GM18508 (cell line): ENCODE measurements around the gene ACAP3.

Experiments
- ATAC-seq: cut with Tn5 transposase; IDR thresholded peaks from one replicate; pipeline ENCODE4 v1.9.1; 2021; ENCODE audit warnings: moderate number of reproducible peaks; ENCODE audit not compliant: insufficient read depth, unreplicated experiment

Gene ACAP3

GRCh38 chr1:1331068-1331965, 23.6 kb upstream of the ACAP3 start, which contains the start of gene TAS1R3:
Gene TAS1R3 (plus strand): TSS chr1:1331280. CDS start chr1:1331346, 66 bp downstream.
- ATAC-seq: no peak

DNA sequence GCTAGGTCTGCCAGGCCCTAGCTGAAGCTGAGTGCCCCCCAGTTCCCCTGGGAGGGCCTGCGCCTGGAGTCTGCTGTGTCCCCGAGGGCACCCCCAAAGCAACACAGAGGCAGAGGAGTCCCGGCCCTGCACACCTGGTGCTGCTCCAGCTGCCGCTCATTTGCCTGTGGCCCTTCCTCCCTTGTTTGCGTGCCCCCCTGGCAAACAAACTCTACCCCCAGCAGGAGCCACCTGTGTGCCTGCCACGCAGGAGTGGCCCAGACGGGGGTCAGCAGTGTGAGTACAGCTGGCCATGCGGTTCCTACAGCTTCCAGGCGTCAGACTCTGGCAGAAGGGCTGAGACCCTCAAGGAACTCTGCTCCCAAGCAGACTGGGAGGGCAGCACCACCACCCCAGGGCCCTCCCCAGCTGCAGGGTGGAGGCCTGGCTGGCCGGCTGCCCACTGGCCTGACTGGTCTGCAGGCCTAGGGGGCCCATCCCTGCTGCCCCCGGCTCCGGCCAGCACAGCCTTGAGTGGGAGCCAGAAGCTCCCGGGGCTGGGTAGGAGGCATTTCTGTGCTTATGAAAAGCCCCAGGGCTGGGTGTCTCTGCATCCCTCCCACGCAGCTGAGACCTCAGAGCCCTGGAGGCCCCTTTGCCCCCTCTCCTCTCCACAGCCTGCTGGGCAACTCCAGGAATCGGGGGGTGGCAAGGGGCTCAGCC, 22.8 kb upstream of the ACAP3 start:
- no peak for ATAC-seq

- no peak for ATAC-seq
Measured at GRCh38 chr1:1329304-1330210, 21.8 kb upstream of the ACAP3 start.

DNA sequence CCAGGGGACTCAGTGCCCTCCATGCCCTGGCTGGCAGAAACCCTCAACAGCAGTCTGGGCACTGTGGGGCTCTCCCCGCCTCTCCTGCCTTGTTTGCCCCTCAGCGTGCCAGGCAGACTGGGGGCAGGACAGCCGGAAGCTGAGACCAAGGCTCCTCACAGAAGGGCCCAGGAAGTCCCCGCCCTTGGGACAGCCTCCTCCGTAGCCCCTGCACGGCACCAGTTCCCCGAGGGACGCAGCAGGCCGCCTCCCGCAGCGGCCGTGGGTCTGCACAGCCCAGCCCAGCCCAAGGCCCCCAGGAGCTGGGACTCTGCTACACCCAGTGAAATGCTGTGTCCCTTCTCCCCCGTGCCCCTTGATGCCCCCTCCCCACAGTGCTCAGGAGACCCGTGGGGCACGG, 20.5 kb upstream of the ACAP3 start:
- ATAC-seq: no peak

DNA sequence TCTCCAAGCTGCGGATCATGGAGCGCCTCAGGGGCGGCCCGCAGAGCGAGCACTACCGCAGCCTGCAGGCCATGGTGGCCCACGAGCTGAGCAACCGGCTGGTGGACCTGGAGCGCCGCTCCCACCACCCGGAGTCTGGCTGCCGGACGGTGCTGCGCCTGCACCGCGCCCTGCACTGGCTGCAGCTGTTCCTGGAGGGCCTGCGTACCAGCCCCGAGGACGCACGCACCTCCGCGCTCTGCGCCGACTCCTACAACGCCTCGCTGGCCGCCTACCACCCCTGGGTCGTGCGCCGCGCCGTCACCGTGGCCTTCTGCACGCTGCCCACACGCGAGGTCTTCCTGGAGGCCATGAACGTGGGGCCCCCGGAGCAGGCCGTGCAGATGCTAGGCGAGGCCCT, 19.6 kb upstream of the ACAP3 start:
- ATAC-seq: no peak

DNA sequence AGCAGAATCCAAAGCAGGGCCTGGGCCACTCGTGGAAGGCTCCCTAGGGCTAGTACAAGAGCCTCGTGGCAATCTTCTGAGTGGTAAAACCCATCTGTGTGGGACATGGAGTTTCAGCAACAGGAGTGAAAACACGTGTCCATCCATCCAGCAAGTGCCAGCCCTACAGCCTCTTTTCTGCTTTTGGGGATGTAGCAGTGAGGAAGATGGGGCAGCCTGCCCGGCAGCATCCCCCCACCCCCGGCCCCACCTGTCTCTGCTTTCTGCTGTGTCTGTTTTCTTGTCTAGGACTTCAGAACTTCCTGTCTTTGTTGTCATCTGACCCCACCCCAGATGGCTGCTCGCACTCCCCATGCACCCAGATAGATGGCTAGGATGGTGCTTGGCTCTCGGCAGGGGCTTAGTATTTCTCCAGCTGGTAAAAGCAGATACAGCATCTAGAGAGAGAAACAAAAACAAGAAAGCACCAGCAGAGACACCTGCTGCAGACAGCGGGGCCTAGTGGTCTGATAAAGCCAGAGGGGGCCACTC, 18.4 kb upstream of the ACAP3 start:
- ATAC-seq: no peak

GRCh38 chr1:1325288-1326074, 17.8 kb upstream of the ACAP3 start:
- no peak for ATAC-seq

DNA sequence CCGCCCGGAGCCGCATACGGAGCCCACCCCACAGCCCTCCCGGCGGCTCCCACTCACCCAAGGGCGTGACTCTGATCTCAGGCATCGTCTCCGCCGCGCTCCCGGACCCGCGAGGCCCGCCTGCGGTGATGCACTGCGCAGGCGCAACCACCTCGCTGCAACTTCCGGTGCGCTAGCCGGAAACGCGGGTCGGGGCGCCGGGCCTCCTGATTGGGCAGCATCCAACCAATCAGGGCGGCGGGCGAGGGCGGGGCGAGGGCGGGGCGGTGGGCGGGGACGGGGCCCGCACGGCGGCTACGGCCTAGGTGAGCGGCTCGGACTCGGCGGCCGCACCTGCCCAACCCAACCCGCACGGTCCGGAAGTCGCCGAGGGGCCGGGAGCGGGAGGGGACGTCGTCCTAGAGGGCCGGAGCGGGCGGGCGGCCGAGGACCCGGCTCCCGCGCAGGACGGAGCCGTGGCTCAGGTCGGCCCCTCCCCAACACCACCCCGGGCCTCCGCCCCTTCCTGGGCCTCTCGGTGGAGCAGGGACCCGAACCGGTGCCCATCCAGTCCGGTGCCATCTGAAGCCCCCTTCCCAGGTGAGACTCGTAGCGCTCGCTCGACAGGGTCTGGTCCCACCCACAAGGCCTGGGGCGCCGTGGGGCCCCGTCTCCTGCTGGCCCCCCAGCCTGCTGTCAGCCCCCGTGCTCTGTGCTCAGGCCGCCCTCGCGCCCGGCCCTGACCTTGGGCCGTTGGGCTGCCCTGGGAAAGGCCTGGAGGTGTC, 17.0 kb upstream of the ACAP3 start, which contains the start of the genes CPTP and INTS11:
Gene CPTP, plus strand, starts transcription at position 279 of the 764 bp plus-strand sequence. CDS start 2,109 bp downstream, outside the sequence.
Gene INTS11, minus strand, starts transcription at position 137 of the 764 bp plus-strand sequence. Its CDS starts 52 bp downstream, at position 85.
- ATAC-seq: no peak

DNA sequence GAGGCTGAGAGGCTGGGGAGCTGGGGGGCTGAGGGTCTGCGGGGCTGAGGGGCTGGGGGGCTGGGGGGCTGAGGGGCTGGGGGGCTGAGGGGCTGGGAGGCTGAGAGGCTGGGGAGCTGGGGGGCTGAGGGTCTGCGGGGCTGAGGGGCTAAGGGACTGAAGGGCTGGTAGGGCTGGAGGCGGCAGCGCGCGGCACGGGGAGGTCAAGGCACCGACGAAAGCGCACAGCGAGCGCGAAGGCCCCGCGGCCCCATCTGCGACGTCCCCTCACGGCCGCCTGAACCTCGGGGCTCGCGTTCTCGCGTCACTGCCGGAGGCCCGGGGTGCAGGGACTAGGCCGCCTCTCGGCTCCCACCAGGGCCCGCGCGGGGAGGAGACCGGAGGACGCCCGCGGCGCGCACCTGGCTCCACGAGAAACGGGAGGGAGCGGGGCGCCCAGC, 16.4 kb upstream of the ACAP3 start:
- no peak for ATAC-seq

DNA sequence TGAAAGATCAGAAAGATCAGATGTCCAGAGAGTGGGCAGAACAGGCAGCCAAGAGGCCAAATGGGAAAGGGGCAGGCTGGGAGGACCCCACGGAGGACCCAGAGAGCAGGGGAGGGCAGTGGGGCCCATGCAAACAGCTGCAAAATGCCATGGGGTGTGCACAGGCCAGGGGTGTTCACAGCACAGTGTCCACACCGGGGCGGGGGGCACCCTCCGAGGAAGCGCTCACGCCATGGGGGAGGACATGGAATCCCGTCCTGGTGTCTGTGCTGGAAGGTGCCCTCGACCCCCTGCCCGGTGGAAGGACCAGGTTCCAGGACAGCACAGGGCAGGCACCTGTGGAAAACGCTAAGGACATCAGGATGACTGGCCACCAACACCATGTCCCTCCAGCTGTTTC, 15.2 kb upstream of the ACAP3 start:
- no peak for ATAC-seq

DNA sequence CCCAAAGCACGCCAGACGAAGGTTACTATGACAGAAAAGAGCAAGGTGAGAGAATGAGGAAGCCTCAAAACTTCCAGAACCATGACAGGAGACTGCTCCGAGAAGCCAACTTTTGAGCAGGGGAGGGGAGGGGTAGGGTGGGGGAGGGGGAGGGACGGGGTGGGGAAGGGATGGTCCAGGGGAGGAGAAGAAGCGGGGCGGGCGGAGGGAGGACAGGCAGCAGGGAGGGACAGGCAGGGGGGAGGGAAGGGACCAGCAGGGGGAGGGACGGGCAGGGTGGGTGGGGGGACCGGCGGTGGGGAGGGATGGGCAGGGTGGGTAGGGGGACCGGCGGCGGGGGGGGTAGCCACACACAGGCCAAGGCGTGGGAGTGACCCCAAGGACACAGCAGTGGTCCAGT, 14.7 kb upstream of the ACAP3 start:
- ATAC-seq: no peak

DNA sequence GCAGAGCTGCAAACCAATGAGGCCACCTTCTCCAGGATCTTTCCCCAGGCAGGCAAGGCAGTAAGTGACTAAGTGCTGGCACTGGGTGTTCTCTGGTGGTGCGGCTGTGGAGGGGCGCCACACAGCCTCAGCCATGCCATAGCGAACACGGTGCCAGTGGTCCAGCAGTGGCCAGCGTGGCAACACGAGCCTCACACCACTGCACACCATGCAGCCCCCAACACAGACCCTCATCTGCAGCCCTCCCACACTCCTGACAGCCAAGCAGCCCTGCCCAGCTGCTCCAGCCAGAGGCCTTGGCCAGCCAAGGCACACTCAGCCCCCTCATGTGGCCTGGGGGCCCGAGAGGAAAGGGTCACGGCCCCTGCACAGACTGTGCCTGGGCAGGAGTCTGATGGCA, 13.7 kb upstream of the ACAP3 start:
- ATAC-seq: no peak

DNA sequence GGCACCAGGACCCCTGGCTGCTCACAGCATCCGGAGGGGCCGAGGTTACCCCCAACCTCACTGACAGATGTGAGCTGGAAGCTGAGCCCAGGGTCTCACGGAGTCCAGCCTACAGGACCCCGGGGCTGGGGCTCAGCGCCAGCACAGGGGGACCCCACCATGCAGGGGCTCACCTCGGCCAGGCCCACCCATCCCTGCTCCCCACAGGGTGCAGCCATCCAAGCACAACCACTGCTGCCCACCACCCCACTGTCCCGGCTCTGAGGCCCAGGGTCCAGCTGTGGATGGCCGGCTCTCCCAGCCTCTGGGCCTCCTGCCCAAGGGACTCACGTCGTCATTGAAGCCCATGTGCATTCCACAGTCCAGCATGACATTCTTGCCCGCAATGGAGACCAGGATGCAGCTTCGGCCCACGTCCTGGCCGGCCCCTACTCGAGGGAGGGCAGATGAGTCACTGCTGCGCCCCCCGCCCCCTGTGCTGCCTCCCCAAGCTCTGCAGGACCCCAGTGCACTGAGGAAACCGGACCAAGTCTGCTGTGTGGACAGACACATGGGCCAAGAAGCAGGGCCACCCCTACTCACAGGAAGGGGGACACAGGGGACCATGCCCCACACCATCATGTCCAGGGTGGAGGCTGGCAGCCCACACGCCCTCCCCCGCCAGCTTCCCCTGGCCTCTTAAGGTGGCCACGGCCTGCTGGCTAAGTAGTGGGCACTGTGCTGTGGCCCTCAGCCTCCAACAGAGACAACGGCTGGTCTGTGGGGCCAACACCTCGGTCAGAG, 13.1 kb upstream of the ACAP3 start:
- no peak for ATAC-seq

DNA sequence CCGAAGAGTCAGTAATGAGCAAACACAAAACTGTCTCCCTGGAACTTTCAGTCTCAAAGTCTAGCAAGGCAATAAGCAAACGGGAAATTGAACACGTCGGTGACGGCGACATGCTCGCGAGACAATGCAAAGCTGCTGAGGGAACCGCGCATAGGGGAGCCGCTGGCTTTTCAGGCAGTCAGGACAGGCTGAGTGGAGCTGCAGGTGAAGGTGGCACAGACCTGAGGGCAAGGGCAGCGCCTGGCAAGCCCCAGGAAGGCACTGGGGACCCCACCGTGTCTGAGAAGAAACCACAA, 11.9 kb upstream of the ACAP3 start:
- ATAC-seq: no peak

- no peak for ATAC-seq
Measured at GRCh38 chr1:1318777-1319645, 11.3 kb upstream of the ACAP3 start.

- ATAC-seq: no peak
Measured at GRCh38 chr1:1318131-1318652, 10.5 kb upstream of the ACAP3 start.

DNA sequence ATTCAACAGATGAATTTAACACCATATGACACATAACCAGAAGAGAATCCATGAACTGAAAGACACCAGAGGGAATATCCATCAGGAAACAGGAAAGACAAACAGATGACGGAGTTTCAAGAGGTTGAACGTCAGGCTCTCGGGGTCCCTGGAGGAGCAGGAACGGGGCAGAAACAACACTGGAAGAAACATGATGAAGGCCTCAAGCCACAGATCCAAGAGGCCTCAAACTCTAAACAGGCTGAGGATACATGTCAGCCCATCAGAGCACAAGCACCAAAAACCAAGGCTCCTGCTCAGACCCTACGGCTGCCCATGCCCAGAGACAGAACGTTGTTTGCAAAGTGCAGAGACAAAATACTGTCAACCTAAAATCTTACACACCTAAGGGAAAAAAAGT, 9.7 kb upstream of the ACAP3 start:
- no peak for ATAC-seq
